Activated CD8-positive, alpha-beta memory T cell treated with anti-CD3 and anti-CD28 coated beads, Interleukin-2, amount 50 U/mL, for 4 hours (primary cell): ENCODE measurements around the gene PRPSAP1.

ENCODE experiments used
- DNase-seq: peaks from one replicate; pipeline ENCODE4 v3.0.0-alpha.2; 2020

Gene PRPSAP1

GRCh38 chr17:76264755-76265623 lies 88.7 kb downstream of the PRPSAP1 start, which contains the start of gene UBALD2:
TSS of gene UBALD2 (plus strand) at chr17:76265348. CDS start at chr17:76265506, 158 bp downstream.
- peak; percentile 98 for DNase-seq

- no peak for DNase-seq
Measured at GRCh38 chr17:76264425-76264754, 89.3 kb downstream of the PRPSAP1 start.

GRCh38 chr17:76263896-76264295 lies 89.8 kb downstream of the PRPSAP1 start:
- no peak for DNase-seq

GRCh38 chr17:76262732-76263344 lies 90.9 kb downstream of the PRPSAP1 start:
- no peak for DNase-seq

- no peak for DNase-seq
Measured at GRCh38 chr17:76261421-76262215, 92.1 kb downstream of the PRPSAP1 start.

GRCh38 chr17:76260669-76261068 lies 93.0 kb downstream of the PRPSAP1 start:
- no peak for DNase-seq

GRCh38 chr17:76260220-76260619 lies 93.5 kb downstream of the PRPSAP1 start:
- DNase-seq, result no peak
